NCI-H524 treated with DMSO at 0.1 percent for 48 hours (cell line): ENCODE results near the gene CUX1.
"Not testable (repeated sequence)": the region's sequence is repeated elsewhere in the genome, so short reads cannot be mapped to it uniquely, and the experiment has no call there.

ENCODE experiments used
- DNase-seq: peaks from one replicate; lab custom pipeline; 2025; lab: John Stamatoyannopoulos, UW

The CUX1 gene

DNA sequence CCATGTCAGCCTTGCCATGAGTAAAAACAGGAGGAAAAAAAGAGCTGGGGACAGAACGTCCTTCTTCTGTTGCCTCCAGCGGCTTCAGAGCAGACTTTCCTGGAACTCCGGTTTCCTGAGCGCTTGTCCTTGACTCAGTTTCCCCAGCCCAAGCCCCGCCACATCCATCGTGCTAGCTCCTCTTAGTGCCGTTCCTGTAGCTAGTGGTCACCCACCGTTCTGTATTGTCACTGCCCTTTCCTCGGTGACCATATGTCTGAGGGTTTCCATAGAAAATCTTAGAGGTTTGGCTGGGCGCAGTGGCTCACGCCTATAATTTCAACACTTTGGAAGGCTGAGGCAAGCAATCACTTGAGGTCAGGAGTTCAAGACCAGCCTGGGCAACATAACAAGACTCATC is 100.1 kb downstream of the CUX1 start:
- no peak for DNase-seq

DNA sequence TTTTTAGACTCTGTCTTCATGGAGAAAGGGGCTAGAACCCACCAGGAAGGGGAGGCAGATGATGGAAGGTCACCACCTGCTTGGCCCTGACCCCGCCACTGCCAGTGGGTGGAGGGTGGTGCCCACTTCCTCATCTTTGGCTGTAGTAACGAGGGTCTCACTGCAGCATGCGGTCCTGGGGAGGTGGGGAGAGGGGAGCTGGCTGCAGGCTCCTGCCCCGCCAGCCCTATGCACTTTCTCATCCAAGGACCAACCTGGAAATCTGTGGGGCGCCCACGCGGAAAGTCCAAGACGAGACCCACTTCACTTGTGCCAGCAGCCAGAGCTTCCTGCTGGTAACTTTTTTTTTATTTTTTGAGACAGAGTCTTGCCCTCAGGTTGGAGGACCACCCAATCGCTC is 101.0 kb downstream of the CUX1 start:
- DNase-seq, result no peak

DNA sequence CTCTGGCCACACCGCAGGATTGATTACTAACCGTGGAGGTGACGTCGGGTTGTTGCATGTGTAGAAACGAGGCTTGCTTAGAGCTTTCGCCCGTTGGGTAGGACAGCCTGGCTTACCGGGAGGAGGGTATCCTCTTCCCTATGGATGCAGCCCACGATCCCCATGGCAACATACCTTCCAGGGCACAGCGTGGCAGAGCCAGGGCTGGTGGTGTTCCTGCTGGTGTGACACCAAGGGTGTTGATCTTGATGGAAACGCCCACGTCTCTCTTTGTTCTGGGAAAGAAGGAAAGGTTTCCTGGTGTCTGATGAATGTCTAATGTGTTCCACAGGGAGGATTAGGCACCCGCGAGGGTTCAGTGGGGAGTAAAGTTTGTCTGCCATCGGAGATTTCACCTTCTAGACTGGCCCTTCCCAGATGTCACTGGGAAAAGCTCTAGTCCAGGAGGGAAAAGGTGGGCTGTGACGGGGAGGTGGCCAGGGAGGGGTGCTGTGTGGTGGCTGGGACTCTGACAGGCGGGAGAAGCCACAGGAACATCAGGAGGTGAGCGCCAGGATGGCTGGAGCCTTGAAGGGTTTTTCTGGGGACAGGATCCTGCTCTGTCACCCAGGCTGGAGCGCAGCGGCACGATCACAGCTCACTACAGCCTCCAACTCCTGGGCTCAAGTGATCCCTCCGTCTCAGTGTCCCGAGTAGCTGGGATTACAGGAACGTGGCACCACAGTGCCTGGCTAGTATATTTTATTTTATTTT is 102.1 kb downstream of the CUX1 start:
- no peak for DNase-seq

GRCh38 chr7:101921061-101921460 is 103.6 kb downstream of the CUX1 start:
- no peak for DNase-seq

- DNase-seq, result not testable (repeated sequence)
Observed at GRCh38 chr7:101921546-101922489, 104.4 kb downstream of the CUX1 start.

- DNase-seq, result no peak
Observed at GRCh38 chr7:101922631-101923601, 105.5 kb downstream of the CUX1 start.

DNA sequence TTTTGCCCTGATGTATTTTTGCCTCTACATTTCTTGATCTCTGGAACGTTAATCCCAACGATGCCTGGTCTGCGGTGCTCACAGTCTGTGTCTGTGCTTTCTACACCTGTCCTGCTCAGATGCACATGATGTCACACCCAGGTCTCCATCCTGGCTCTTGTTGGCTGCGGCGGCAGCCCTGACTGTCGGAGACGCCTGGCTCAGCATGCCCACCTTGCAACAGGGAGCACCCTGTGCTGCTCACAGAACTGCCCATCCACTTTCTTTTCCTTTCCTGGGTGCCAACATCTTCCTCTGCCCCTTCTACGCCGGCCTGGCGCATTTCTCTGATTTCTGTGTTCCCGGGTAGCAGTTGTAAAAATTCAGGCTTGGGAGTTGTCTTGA is 106.2 kb downstream of the CUX1 start:
- no peak for DNase-seq

DNA sequence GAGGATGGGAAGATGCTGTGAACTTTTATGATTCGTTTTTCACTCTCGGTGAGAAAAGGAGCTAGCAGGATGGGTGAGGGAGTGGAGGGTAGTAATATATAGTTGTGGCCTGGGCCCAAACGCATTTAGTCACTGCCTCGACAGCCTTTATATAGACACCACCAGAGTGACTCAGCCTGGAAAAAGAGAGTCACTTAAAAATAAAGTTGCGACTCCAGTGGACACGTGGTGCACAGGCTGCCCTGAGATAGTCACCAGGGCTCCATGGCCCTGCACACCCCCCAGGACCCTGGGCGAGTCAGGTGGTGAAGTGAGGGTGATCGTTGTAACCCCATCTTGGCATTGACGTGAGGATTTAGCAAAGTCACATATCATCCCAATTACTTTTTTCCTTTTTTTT is 106.7 kb downstream of the CUX1 start:
- DNase-seq, result no peak

GRCh38 chr7:101926265-101926664 is 108.8 kb downstream of the CUX1 start:
- DNase-seq, result no peak

DNA sequence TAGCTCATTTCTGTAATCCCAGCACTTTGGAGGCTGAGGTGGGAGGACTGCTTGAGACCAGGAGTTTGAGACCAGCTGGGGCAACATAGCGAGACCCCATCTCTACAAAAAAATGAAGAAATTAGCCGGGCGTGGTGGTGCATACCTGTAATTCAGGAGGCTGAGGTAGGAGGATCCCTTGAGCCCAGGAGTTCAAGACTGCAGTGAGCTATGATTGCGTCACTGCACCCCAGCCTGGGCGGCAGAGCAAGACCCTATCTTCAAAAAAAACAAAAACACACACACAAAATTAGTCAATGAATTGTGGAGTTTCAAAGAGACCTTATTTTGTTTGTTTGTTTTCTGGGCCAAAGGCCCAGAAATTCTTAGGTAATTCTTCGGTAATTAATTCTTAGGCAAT is 110.0 kb downstream of the CUX1 start:
- DNase-seq, result no peak

DNA sequence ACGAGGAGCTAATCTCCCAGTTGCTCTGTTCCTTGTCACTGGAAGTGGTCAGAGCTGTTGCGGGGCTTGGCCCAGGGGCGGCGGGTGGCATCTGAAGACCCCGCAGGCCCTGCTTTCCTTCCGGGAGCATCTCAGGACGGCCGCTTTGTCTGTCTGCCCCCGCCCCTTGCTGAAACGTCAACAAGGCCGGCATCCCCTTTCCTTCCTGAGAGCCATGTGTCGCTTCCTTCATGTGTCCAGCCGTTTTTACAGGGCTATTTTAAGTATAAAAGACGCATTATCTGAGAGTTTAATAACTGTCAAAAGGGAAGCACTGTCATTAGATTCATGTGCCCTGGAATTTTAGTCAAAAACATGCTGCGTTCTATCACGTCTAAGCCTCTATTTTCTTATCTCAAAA is 110.4 kb downstream of the CUX1 start:
- DNase-seq, result no peak

GRCh38 chr7:101929256-101929655 is 111.8 kb downstream of the CUX1 start:
- no peak for DNase-seq

DNA sequence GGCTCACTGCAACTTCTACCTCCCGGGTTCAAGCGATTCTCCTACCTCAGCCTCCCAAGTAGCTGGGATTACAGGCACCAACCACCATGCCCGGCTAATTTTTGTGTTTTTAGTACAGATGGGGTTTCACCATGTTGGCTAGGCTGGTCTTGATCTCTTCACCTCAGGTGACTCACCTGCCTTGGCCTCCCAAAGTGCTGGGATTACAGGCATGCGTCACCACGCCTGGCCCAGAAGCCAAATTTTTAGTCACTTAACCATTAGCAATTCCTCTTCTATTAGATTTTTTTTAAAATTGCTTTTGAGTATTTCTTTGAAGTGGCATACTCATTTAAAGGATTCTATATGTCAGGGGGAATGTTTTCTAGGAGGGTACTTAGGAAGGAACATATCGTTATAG is 112.5 kb downstream of the CUX1 start:
- DNase-seq, result not testable (repeated sequence)

DNA sequence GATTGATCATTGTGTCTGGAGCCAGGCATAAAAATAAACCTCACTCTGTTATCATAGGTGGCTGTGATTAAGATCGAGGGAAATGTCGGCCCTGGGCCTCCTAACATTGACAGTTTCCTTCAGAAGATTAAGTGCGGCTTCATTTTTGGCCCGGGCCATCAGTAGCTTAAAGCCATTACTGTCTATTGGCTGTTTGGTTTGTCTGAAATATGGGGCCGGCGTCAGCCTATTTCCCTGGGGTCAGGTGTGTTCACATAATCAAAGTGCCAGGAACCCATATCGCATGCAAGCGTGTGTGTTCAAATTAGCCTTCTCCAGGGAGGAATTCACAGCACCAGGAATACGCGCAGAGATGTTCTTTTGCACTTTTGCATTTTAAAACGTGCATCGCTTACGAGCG is 114.7 kb downstream of the CUX1 start:
- no peak for DNase-seq

DNA sequence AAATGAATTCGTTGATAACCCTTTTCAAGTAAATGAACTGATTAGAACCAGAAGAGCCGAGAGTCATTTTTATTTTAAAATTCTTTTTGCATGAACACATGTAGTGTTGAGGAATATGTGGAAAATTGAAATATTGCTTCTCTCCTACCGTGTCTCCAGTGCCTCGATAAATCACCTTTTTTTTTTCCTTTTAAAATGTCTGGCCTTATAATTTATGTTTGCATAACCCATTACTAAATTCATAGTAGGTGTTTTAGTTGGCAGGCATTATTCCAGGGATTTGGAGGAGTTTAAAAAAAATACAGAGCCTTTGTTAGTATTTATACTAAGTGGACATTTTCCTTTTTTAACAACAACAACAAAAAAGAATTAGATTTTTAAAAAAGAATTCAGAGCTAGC is 115.6 kb downstream of the CUX1 start:
- no peak for DNase-seq

DNA sequence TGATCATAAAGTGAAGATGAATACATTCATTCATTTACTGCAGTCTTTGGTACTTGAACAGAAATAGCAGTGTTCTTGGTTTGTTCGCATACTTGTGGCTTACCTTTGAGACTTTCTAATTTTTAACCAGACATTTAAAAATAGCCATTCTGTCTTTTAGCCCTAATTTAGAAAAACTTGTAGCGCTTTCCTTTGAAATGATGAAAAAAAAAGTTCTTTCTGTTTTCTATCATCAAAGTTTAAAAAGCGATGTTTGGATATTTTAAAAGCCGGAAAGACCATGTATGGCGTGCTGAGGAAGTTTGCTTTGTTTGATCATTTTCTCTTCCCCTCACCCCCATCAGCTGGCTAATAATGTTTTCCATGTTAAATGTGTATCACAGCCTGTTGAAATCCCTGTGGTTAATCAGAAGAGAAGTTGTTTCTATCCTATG is 116.3 kb downstream of the CUX1 start:
- no peak for DNase-seq

DNA sequence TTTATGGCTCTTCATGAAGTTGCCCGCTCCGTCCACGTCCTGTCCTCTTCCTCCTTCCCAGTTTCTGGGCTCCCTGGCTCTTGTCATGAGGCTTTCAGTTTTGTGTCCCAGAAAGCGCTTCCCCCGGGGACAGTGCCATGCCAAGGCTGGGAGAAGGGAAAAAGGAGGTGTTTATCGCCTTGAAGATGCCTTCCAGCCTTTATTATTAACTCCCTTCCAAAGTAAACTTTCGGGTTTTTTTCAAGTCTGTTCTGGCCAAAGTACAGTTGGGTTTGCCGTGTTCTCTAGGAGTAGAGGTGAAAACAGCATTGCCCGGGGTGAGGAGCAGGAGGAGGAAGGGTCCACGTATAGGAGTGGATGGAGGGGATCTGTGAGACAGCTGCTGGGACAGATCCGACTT is 117.2 kb downstream of the CUX1 start:
- no peak for DNase-seq

GRCh38 chr7:101935521-101936141 is 118.2 kb downstream of the CUX1 start:
- no peak for DNase-seq

DNA sequence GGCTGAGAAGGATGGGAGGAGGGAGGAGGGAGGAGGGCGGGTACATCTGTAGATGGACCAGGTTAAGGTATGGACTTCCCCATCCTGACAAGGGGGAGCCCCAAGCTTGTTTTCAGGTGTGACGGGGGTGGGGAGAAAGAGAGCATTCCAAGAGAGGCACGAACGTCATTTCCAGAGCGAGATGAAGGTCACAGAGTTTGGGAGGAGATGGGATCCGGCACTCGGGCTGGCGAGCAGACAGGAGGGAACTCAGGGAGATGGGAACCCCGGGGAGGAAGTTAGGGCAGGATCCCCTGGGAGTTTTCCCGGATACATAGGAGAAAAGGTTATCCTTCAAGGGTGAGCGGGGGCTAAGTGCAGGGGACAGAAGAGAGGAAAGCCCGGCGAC is 118.8 kb downstream of the CUX1 start:
- no peak for DNase-seq

GRCh38 chr7:101936611-101937231 is 119.3 kb downstream of the CUX1 start:
- DNase-seq, result no peak
